Vagina (tissue), 2 donors: ENCODE data around the gene NPAS3. TPM values are rescaled to one million over a fixed set of nuclear protein-coding genes. Genes with fewer than 3 reads are reported as not detected.

Experiments used
- DNase-seq, 2 donors: peaks; one replicate each; pipeline ENCODE4 v3.0.0-alpha.2; 2017; ENCODE audit errors: extremely low spot score in 2 of 2
- H3K27ac ChIP-seq: fragments of 200-600 bp; sonication (generic); one replicate; pipeline ENCODE4 v1.5.1; 2019
- H3K27me3 ChIP-seq: fragments of 200-600 bp; sonication (generic); one replicate; pipeline ENCODE4 v1.5.1; 2019
- H3K36me3 ChIP-seq, 2 donors: fragments of 200-600 bp; sonication (generic); one replicate each; pipeline ENCODE4 v1.5.1; 2017 to 2019
- H3K4me1 ChIP-seq: fragments of 200-600 bp; sonication (generic); one replicate; pipeline ENCODE4 v1.5.1; 2019
- H3K4me3 ChIP-seq, 2 donors: fragments of 200-600 bp; sonication (generic); 1 replicate in 1 of 2; 2 replicates in 1 of 2; pipeline ENCODE4 v1.5.1; 2016 to 2019
- H3K9me3 ChIP-seq: fragments of 200-600 bp; sonication (generic); one replicate; pipeline ENCODE4 v1.5.1; 2019
- POLR2A ChIP-seq, 2 donors: fragments of 450-650 bp; IDR thresholded peaks; one replicate each; pipeline ENCODE4 v1.6.1; 2017; ENCODE audit warnings: antibody characterized with exemption in 2 of 2, mild to moderate bottlenecking in 2 of 2, moderate library complexity in 2 of 2
- POLR2AphosphoS5 ChIP-seq, 2 donors: sonication (generic); formaldehyde crosslinking; IDR thresholded peaks; one replicate each; pipeline ENCODE4 v1.9.0; 2017; ENCODE audit warnings: antibody characterized with exemption in 2 of 2, mild to moderate bottlenecking in 2 of 2, low read depth in 1 of 2; ENCODE audit not compliant: insufficient read depth in 1 of 2
- intact Hi-C: fragments of 100-400 bp; cut with DNase I; formaldehyde crosslinking; loops from one replicate; pipeline ENCODE4 v1.15.1; 2023
- total RNA-seq: library from RNA; depleted of rRNA; stranded (reverse); fragments of >200 nt; gene quantifications from one replicate; pipeline ENCODE4 v1.2.3, GENCODE V29; 2016
- TF ChIP-seq, protein P1 (sequence below), 3 experiments: fragments of 450-650 bp in 2 of 3; fragments of 200-600 bp in 1 of 3; sonication (generic) in 1 of 3; IDR thresholded peaks; one replicate each; pipeline ENCODE4 v1.5.1; 2017 to 2019; ENCODE audit warnings: antibody characterized with exemption in 3 of 3, mild to moderate bottlenecking in 2 of 3, moderate library complexity in 2 of 3

The NPAS3 gene
- total RNA-seq, 1 donor from 2014 or later: 1.2 TPM

DNA sequence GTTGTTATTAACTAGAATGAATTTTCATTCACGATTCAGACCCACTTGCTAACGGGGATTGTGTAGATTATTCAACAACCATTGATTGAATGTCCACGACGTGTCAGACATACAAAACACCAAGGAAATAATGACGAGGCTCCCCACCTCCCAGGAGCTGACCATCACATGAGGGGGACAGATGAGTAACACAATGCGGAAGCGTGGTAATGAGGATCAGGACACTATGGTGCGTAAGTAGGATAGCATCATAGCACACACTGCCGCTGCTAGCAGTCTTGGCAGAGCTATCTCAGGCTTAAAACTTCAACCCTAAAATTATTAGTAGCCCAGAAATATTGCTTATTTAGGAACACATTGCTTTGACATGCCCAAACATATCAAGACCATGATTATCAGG, 746.3 kb downstream of the NPAS3 start:
- no peak for TF ChIP-seq POLR2A (IDR thresholded peaks at IDR 0.05)
- TF ChIP-seq POLR2AphosphoS5 (IDR thresholded peaks at IDR 0.05; ENCODE audit: insufficient read depth in 1 of 2, low read depth in 1 of 2): no peak
- TF ChIP-seq, protein P1, sequence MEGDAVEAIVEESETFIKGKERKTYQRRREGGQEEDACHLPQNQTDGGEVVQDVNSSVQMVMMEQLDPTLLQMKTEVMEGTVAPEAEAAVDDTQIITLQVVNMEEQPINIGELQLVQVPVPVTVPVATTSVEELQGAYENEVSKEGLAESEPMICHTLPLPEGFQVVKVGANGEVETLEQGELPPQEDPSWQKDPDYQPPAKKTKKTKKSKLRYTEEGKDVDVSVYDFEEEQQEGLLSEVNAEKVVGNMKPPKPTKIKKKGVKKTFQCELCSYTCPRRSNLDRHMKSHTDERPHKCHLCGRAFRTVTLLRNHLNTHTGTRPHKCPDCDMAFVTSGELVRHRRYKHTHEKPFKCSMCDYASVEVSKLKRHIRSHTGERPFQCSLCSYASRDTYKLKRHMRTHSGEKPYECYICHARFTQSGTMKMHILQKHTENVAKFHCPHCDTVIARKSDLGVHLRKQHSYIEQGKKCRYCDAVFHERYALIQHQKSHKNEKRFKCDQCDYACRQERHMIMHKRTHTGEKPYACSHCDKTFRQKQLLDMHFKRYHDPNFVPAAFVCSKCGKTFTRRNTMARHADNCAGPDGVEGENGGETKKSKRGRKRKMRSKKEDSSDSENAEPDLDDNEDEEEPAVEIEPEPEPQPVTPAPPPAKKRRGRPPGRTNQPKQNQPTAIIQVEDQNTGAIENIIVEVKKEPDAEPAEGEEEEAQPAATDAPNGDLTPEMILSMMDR (IDR thresholded peaks at IDR 0.05): no peak
- intact Hi-C loops: no loop called here
- no peak for DNase-seq

DNA sequence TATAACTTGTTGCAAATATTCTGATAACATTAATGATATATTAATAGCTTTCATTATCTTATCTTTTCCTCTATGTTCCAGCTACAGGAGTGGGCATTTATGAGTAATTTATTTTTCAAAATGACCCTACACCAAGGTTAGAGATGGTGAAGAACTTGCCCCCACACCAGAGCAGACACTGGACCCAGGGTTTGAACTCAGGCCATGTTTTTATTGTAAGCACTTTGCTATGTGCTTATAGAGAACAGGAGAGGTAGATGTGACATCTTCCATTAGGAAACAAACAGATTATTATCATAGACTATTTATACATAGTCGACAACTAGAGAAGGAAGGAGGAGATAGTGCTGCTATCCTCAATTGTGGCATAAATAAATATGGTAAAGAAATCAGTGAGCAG, 747.0 kb downstream of the NPAS3 start:
- Histone ChIP-seq H3K27ac (no peak overlapping the region), H3K27me3 (no peaks in the 10 kb centered on the region), H3K4me1 (peaks cover 14% of the 10 kb centered on the region), H3K36me3 (no peaks in the 10 kb centered on the region), H3K4me3 (no peak overlapping the region), H3K9me3 (no peaks in the 10 kb centered on the region)
- intact Hi-C loops: no loop called here
- TF ChIP-seq POLR2A (IDR thresholded peaks at IDR 0.05) (no peak), POLR2AphosphoS5 (IDR thresholded peaks at IDR 0.05; ENCODE audit: insufficient read depth in 1 of 2, low read depth in 1 of 2) (no peak)
- TF ChIP-seq, protein P1 (IDR thresholded peaks at IDR 0.05): no peak
- no peak for DNase-seq

More for the DNA sequence above, 746.3 kb downstream of the NPAS3 start:
- Histone ChIP-seq H3K4me1 (peaks cover 14% of the 10 kb centered on the region), H3K27ac (no peak overlapping the region), H3K36me3 (no peaks in the 10 kb centered on the region), H3K4me3 (no peak overlapping the region), H3K9me3 (no peaks in the 10 kb centered on the region), H3K27me3 (no peaks in the 10 kb centered on the region)

DNA sequence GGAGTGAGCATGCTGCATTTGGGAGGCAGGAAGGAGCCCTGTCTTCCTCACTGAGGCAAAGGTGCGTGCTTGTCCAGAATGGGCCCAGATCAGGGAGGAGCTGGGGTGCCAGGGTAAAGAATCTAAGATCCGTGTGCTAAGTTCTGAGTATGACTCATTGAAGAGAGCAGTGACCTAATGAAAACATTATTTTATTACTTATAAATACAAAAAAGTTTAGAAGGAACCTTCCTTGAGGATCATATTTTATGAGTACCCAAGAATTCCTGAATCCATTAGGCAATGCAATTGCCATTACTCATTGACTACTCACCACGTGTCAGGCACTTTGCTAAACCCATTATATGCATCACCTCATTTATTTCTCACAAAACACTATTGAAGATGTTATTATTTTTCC, 747.5 kb downstream of the NPAS3 start:
- peaks cover 14% of the 10 kb centered on the region for H3K4me1 ChIP-seq
- H3K9me3 ChIP-seq: no peaks in the 10 kb centered on the region
- no peaks in the 10 kb centered on the region for H3K36me3 ChIP-seq
- DNase-seq: no peak
- no peaks in the 10 kb centered on the region for H3K27me3 ChIP-seq
- H3K4me3 ChIP-seq: no peak overlapping the region
- TF ChIP-seq, protein P1 (IDR thresholded peaks at IDR 0.05): no peak
- TF ChIP-seq POLR2AphosphoS5 (IDR thresholded peaks at IDR 0.05; ENCODE audit: insufficient read depth in 1 of 2, low read depth in 1 of 2) (no peak), POLR2A (IDR thresholded peaks at IDR 0.05) (no peak)
- H3K27ac ChIP-seq: no peak overlapping the region
- intact Hi-C loops: no loop called here

DNA sequence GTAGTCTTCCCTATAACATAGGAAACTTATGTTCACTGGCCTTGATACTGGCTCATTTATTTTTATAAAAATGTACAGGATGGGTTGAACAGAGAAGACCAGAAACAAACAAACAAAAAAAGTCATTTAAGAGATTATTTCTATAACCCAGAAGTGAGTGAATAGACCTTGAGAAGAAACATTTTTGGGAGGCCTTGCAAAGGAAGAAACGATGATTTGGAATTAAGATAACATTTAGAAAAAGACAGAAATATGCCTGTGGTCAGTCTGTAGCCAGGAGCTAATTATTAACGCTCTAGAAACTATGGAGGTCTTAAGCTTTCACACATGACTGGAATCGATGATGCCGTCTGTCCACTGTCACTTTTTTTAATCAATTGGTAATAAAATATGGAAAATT, 748.2 kb downstream of the NPAS3 start:
- intact Hi-C loops: no loop called here
- H3K4me3 ChIP-seq: no peak overlapping the region
- H3K4me1 ChIP-seq: peaks cover 14% of the 10 kb centered on the region
- H3K36me3 ChIP-seq: no peaks in the 10 kb centered on the region
- DNase-seq: no peak
- TF ChIP-seq POLR2AphosphoS5 (IDR thresholded peaks at IDR 0.05; ENCODE audit: insufficient read depth in 1 of 2, low read depth in 1 of 2) (no peak), POLR2A (IDR thresholded peaks at IDR 0.05) (no peak)
- TF ChIP-seq, protein P1 (IDR thresholded peaks at IDR 0.05): no peak
- no peaks in the 10 kb centered on the region for H3K9me3 ChIP-seq
- no peaks in the 10 kb centered on the region for H3K27me3 ChIP-seq
- no peak overlapping the region for H3K27ac ChIP-seq

DNA sequence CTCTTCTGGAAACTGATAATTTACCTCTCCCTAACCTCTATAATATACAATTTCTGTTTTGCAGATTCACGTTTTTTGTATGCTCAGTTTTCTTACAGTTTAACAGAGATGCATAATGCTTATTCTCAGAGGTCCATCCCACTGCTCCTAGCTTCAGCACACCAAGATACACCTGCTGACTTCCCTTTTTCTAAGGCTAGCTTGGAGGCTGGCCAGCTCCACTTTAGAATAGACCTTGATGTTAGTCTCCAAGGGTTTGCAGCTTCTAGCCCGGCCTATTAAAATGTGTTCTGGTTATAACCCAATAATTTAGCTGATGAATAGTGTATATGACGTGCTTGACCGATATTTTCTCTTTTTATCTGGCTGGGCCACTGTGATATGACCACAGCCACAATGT, 751.0 kb downstream of the NPAS3 start:
- Histone ChIP-seq H3K9me3 (no peaks in the 10 kb centered on the region), H3K27me3 (no peaks in the 10 kb centered on the region), H3K27ac (no peak overlapping the region), H3K4me3 (no peak overlapping the region), H3K36me3 (no peaks in the 10 kb centered on the region), H3K4me1 (peaks cover 5% of the 10 kb centered on the region)
- intact Hi-C loops: no loop called here
- DNase-seq: no peak
- TF ChIP-seq POLR2AphosphoS5 (IDR thresholded peaks at IDR 0.05; ENCODE audit: insufficient read depth in 1 of 2, low read depth in 1 of 2) (no peak), POLR2A (IDR thresholded peaks at IDR 0.05) (no peak)
- TF ChIP-seq, protein P1 (IDR thresholded peaks at IDR 0.05): no peak
